K562 (cell line): ENCODE results near the gene RASGEF1C. TPM values are rescaled to one million over a fixed set of nuclear protein-coding genes. Genes with fewer than 3 reads are reported as not detected.

ENCODE experiments used
- ATAC-seq: fragments of 200-7000 bp; cut with Tn5 transposase; 3 replicates; pipeline ENCODE4 v1.9.1; 2020; ENCODE audit warnings: moderate library complexity
- BruUV-seq: library from RNA; stranded (reverse); fragments of 400-500 nt; replicated peaks from 2 replicates; lab custom pipeline; 2021; lab: Mats Ljungman, UMichigan
- CTCF ChIA-PET: fragments of 300-600 bp; formaldehyde crosslinking; extraction: SDS; loops from one replicate; lab custom pipeline; 2021; ENCODE audit warnings: low intra/inter-chr PET ratio; lab: Yijun Ruan, JAX
- POLR2A ChIA-PET: fragments of 300-600, 350-650 bp; sonication (Branson Sonifier 250); formaldehyde crosslinking; extraction: SDS; loops from one replicate; lab custom pipeline; 2021; ENCODE audit warnings: antibody characterized with exemption, inconsistent platforms; lab: Yijun Ruan, JAX
- DNase-seq, 4 experiments: peaks; one replicate each; pipeline versions ENCODE4 v3.0.0 to v3.0.0-alpha.2; 2011 to 2018; ENCODE audit warnings: low spot score in 3 of 4, mixed read lengths in 3 of 4; ENCODE audit errors: extremely low read depth in 1 of 4
- FAIRE-seq: peaks from 2 replicates; lab custom pipeline; 2011; peaks lifted over from hg19 to GRCh38; lab: Jason Lieb, UNC
- H2AFZ ChIP-seq: 2 replicates; pipeline ENCODE4 v1.6.0; 2011; ENCODE audit warnings: low read depth, low read length, control low read depth, inconsistent platforms
- H3K27ac ChIP-seq: fragments of 200-600 bp; 3 replicates; pipeline ENCODE4 v1.8.0; 2011; ENCODE audit warnings: low read depth, mild to moderate bottlenecking, control low read depth, inconsistent platforms, low read length, moderate library complexity, mixed read lengths; ENCODE audit errors: extremely low read depth
- H3K27me3 ChIP-seq, 2 experiments: fragments of 300-600 bp in 1 of 2; 2 replicates in 1 of 2; 3 replicates in 1 of 2; pipeline versions ENCODE4 v1.6.0 to v1.8.0; 2011; ENCODE audit warnings: inconsistent platforms in 2 of 2, low read length in 2 of 2, mild to moderate bottlenecking in 1 of 2, mixed read lengths in 1 of 2, moderate library complexity in 1 of 2; ENCODE audit not compliant: control insufficient read depth in 2 of 2, insufficient read depth in 2 of 2
- H3K36me3 ChIP-seq: fragments of 300-600 bp; 3 replicates; pipeline ENCODE4 v1.8.0; 2011; ENCODE audit warnings: mild to moderate bottlenecking, low read length, inconsistent platforms; ENCODE audit not compliant: control insufficient read depth, insufficient read depth
- H3K4me1 ChIP-seq, 2 experiments: fragments of 200-600 bp in 1 of 2; replicated peaks in 1 of 2; 2 replicates in 1 of 2; 3 replicates in 1 of 2; pipeline versions ENCODE4 v1.5.1 to v1.8.0; 2011; ENCODE audit warnings: inconsistent platforms in 2 of 2, low read length in 2 of 2, mild to moderate bottlenecking in 1 of 2, mixed read lengths in 1 of 2, moderate library complexity in 1 of 2; ENCODE audit not compliant: control insufficient read depth in 2 of 2, insufficient read depth in 2 of 2
- H3K4me2 ChIP-seq: 2 replicates; pipeline ENCODE4 v1.6.1; 2011; ENCODE audit warnings: low read length, control low read depth, inconsistent platforms, mixed read lengths; ENCODE audit not compliant: insufficient read depth
- H3K4me3 ChIP-seq: fragments of 200-600 bp; sonication (generic), shearing (Covaris generic); 2 replicates; pipeline ENCODE4 v1.5.1; 2016; ENCODE audit warnings: control low read depth, inconsistent platforms
- H3K79me2 ChIP-seq: fragments of 200-600 bp; 3 replicates; pipeline ENCODE4 v1.8.0; 2011; ENCODE audit warnings: low read length, inconsistent platforms; ENCODE audit not compliant: control insufficient read depth, insufficient read depth
- H3K9ac ChIP-seq, 2 experiments: 2 replicates each; pipeline versions ENCODE4 v1.6.0 to v1.6.1; 2011; ENCODE audit warnings: low read depth in 2 of 2, low read length in 2 of 2, control low read depth in 1 of 2, inconsistent platforms in 1 of 2, mild to moderate bottlenecking in 1 of 2, mixed read lengths in 1 of 2; ENCODE audit not compliant: insufficient read depth in 1 of 2
- H3K9me1 ChIP-seq: one replicate; pipeline ENCODE4 v1.6.0; 2011; ENCODE audit warnings: inconsistent platforms, mild to moderate bottlenecking, low read length, moderate library complexity; ENCODE audit not compliant: control insufficient read depth, insufficient read depth
- H3K9me3 ChIP-seq: replicated peaks from 2 replicates; pipeline ENCODE4 v1.5.1; 2011; ENCODE audit warnings: low read depth, low read length, inconsistent platforms; ENCODE audit not compliant: control insufficient read depth, insufficient read depth
- H4K20me1 ChIP-seq: replicated peaks from 2 replicates; pipeline ENCODE4 v1.6.1; 2011; ENCODE audit warnings: low read length, inconsistent platforms, mixed read lengths; ENCODE audit not compliant: control insufficient read depth, insufficient read depth
- TAF7 ChIP-seq: fragments of 450-650 bp; IDR thresholded peaks from 2 replicates; pipeline ENCODE4 v1.6.1; 2016; ENCODE audit warnings: missing genetic modification characterization, missing compliant biosample characterization
- WGBS: fragments of 100-300 bp; shearing (Covaris generic); methylation state at CpG from one replicate; pipeline ENCODE4 v1.1.6; 2016; ENCODE audit warnings: low coverage, mixed read lengths; ENCODE audit not compliant: insufficient coverage; ENCODE audit errors: missing lambda C conversion rate; 5-methylcytosine and 5-hydroxymethylcytosine counted together
- in situ Hi-C: fragments of 300-500 bp; cut with MboI; formaldehyde crosslinking; loops from 4 replicates; pipeline ENCODE4 v1.15.0; 2018; ENCODE audit warnings: inconsistent platforms, mixed read lengths
- intact Hi-C: fragments of 100-400 bp; cut with micrococcal nuclease; formaldehyde crosslinking; loops from 2 replicates; pipeline ENCODE4 v1.14.2; 2022
- polyA plus RNA-seq, 8 experiments: library from polyadenylated mRNA; depleted of rRNA in 4 of 8; stranded (reverse) in 5 of 8; unstranded in 3 of 8; fragments of >200 nt; fragmentation: Nextera tagmentation in 2 of 8; fragmentation: Illumina TruSeq in 1 of 8; extraction: Ambion mirVana in 2 of 8; extraction: Trizol in 1 of 8; gene quantifications; 2 replicates each; pipeline versions ENCODE4 v1.2.1 to v1.2.3, GENCODE V29; 2011 to 2014; ENCODE audit warnings: inconsistent platforms in 1 of 8, missing spikeins in 1 of 8
- total RNA-seq, 7 experiments: library from RNA; depleted of rRNA in 6 of 7; stranded (reverse); fragments of >200 nt in 6 of 7; fragmentation: Illumina TruSeq in 2 of 7; extraction: Trizol in 2 of 7; gene quantifications; 2 replicates each; pipeline versions ENCODE4 v1.2.1 to v1.2.3, GENCODE V29; 2011 to 2021; ENCODE audit warnings: low replicate concordance in 1 of 7
- TF ChIP-seq, protein P1 (sequence below): conservative IDR thresholded peaks from 2 replicates; pipeline ENCODE4 v1.6.1; 2011; ENCODE audit warnings: low read depth, mild to moderate bottlenecking, low read length; ENCODE audit not compliant: control insufficient read depth
- TF ChIP-seq, protein P2 (sequence below): fragments of 250-450 bp; sonication (Bioruptor Pico); IDR thresholded peaks from 2 replicates; pipeline ENCODE4 v1.5.0; 2021; ENCODE audit warnings: mild to moderate bottlenecking, moderate library complexity
- TF ChIP-seq, protein P3 (sequence below): sonication (generic); formaldehyde crosslinking; IDR thresholded peaks from 2 replicates; pipeline ENCODE4 v1.8.1; 2023; ENCODE audit warnings: missing genetic modification reagents, mild to moderate bottlenecking, borderline replicate concordance

RASGEF1C gene
- total and polyA plus RNA-seq, 9 of the 15 experiments (the other 6 are each of a cell fraction or from before 2014, with no cell fraction given) = 0.04 to 1.1 (median 0.21) TPM; not detected in 4

GRCh38 chr5:180119903-180120236 lies 89.1 kb downstream of the RASGEF1C start:
- in situ Hi-C loops = no loop called here
- Histone ChIP-seq H3K4me1 (peaks cover 0 to 33% of the 10 kb centered on the region in 2 experiments; a peak in 2 of 5 replicates), H3K9me3 (no peaks in the 10 kb centered on the region), H3K79me2 (no peaks in the 10 kb centered on the region), H3K36me3 (no peaks in the 10 kb centered on the region), H3K4me3 (no peak overlapping the region), H3K27me3 (peaks cover 11 to 49% of the 10 kb centered on the region in 2 experiments; a peak in 3 of 5 replicates)
- POLR2A ChIA-PET = interaction anchor here (0.8 kb wide), 1 partner anchor 12 kb away, joined by 3 read pairs; no protein-coding TSS in a partner anchor
- TF ChIP-seq, protein P1, sequence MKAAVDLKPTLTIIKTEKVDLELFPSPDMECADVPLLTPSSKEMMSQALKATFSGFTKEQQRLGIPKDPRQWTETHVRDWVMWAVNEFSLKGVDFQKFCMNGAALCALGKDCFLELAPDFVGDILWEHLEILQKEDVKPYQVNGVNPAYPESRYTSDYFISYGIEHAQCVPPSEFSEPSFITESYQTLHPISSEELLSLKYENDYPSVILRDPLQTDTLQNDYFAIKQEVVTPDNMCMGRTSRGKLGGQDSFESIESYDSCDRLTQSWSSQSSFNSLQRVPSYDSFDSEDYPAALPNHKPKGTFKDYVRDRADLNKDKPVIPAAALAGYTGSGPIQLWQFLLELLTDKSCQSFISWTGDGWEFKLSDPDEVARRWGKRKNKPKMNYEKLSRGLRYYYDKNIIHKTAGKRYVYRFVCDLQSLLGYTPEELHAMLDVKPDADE = no peak
- TF ChIP-seq, protein P2, sequence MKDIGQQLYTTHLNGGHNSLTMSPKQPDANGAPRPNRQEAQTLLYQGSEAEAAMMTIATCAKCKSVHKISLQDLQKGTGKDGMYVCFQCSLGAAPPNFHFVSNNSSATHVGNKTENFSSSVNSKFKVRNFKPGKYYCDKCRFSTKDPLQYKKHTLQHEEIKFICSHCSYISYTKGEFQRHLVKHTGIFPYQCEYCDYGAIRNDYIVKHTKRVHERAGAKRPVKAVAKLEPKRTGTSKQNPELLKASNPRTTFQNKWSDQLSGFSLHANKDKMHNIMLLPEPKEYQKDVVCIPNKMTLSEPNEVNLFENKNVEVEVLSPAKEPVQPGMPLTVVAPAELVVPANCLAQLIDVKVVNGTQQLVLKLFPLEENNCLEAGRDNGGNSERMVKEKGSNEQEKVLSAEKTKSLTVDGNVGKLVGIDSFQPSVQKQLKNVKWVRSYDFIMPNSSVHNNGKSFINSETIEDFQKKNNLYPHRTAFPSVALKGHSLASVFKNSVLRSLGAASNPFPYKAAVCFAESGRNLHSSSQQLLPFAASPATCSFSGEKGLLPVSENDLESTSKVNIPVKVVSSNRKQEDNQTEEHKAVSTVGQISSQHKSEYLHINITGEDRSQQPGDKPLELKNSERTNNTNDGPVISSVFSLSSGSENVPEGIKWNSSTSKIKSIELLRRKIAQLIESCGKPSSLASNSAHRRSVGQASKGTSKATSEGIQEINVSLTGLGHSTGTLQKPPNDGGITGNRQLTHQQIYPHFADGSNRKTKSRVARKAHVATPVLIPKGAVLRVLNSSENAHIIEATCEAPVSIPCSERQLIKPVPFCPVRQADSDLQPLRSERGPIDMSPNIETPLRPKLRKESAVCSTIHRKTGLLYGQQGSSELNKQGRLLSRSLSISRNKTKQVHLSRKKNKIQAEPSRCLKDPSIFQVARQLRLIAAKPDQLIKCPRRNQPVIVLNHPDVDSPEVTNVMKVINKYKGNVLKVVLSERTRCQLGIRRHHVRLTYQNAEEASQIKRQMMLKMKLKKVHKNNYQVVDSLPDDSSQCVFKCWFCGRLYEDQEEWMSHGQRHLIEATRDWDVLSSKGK (CRISPR knock-in tag) = no peak
- no peak for TF ChIP-seq TAF7
- TF ChIP-seq, protein P3, sequence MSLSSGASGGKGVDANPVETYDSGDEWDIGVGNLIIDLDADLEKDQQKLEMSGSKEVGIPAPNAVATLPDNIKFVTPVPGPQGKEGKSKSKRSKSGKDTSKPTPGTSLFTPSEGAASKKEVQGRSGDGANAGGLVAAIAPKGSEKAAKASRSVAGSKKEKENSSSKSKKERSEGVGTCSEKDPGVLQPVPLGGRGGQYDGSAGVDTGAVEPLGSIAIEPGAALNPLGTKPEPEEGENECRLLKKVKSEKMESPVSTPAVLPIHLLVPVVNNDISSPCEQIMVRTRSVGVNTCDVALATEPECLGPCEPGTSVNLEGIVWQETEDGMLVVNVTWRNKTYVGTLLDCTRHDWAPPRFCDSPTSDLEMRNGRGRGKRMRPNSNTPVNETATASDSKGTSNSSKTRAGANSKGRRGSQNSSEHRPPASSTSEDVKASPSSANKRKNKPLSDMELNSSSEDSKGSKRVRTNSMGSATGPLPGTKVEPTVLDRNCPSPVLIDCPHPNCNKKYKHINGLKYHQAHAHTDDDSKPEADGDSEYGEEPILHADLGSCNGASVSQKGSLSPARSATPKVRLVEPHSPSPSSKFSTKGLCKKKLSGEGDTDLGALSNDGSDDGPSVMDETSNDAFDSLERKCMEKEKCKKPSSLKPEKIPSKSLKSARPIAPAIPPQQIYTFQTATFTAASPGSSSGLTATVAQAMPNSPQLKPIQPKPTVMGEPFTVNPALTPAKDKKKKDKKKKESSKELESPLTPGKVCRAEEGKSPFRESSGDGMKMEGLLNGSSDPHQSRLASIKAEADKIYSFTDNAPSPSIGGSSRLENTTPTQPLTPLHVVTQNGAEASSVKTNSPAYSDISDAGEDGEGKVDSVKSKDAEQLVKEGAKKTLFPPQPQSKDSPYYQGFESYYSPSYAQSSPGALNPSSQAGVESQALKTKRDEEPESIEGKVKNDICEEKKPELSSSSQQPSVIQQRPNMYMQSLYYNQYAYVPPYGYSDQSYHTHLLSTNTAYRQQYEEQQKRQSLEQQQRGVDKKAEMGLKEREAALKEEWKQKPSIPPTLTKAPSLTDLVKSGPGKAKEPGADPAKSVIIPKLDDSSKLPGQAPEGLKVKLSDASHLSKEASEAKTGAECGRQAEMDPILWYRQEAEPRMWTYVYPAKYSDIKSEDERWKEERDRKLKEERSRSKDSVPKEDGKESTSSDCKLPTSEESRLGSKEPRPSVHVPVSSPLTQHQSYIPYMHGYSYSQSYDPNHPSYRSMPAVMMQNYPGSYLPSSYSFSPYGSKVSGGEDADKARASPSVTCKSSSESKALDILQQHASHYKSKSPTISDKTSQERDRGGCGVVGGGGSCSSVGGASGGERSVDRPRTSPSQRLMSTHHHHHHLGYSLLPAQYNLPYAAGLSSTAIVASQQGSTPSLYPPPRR = no peak
- TF ChIP-seq, all 486 proteins: peak for 0
- Histone ChIP-seq H3K9me1 (no peaks in the 10 kb centered on the region), H3K9ac (no peak overlapping the region), H3K4me2 (no peak overlapping the region), H2AFZ (no peak overlapping the region), H4K20me1 (no peaks in the 10 kb centered on the region), H3K27ac (no peak overlapping the region)
- ATAC-seq (no peak), FAIRE-seq (no peak), DNase-seq (no peak)
- WGBS = 25% methylated on average over 4 of the region's 12 CpGs
- no TSS peak for BruUV-seq
- intact Hi-C loops = no loop called here
- CTCF ChIA-PET = no interaction called here
